B cell (primary cell): Measurements from ENCODE around the gene KRT71. TPM values are rescaled to one million over a fixed set of nuclear protein-coding genes. Genes with fewer than 3 reads are reported as not detected.

ENCODE experiments used
- ATAC-seq: fragments of 200-7000 bp; cut with Tn5 transposase; one replicate; pipeline ENCODE4 v1.10.0; 2021; ENCODE audit warnings: low read depth, mild to moderate bottlenecking, moderate number of reproducible peaks, moderate library complexity
- CTCF ChIA-PET: fragments of 350-600 bp; sonication (Branson Sonifier 250); formaldehyde crosslinking; loops from one replicate; lab custom pipeline; 2021; ENCODE audit warnings: antibody characterized with exemption, inconsistent platforms; lab: Charles Lee
- POLR2A ChIA-PET: fragments of 350-600 bp; sonication (Branson Sonifier 250); formaldehyde crosslinking; loops from one replicate; lab custom pipeline; 2021; ENCODE audit warnings: antibody characterized with exemption; lab: Charles Lee
- DNase-seq: peaks from one replicate; pipeline ENCODE4 v3.0.0; 2013
- H2AFZ ChIP-seq: 2 replicates; pipeline ENCODE4 v1.6.1; 2012; ENCODE audit warnings: mild to moderate bottlenecking, low read depth, low read length; ENCODE audit not compliant: insufficient read depth, poor library complexity, severe bottlenecking
- H3K27ac ChIP-seq, 2 donors: 1 replicate in 1 of 2; 2 replicates in 1 of 2; pipeline ENCODE4 v1.5.1; 2012 to 2013; ENCODE audit warnings: low read length in 2 of 2, mild to moderate bottlenecking in 2 of 2, moderate library complexity in 1 of 2
- H3K27me3 ChIP-seq, 4 experiments: fragments of 200-600 bp in 1 of 4; sonication (generic) in 1 of 4; replicated peaks in 1 of 4; 1 replicate in 2 of 4; 2 replicates in 2 of 4; pipeline versions ENCODE4 v1.6.1 to v1.7.0; 2013 to 2016; ENCODE audit warnings: low read length in 3 of 4, mild to moderate bottlenecking in 2 of 4, mixed read lengths in 1 of 4, moderate library complexity in 1 of 4; ENCODE audit not compliant: insufficient read depth in 4 of 4, control insufficient read depth in 3 of 4; ENCODE audit errors: control extremely low read depth in 1 of 4
- H3K36me3 ChIP-seq, 2 experiments: replicated peaks in 1 of 2; 1 replicate in 1 of 2; 2 replicates in 1 of 2; pipeline versions ENCODE4 v1.6.1 to v1.7.1; 2013; ENCODE audit warnings: low read length in 1 of 2; ENCODE audit not compliant: insufficient read depth in 2 of 2, control insufficient read depth in 1 of 2; ENCODE audit errors: control extremely low read depth in 1 of 2, extremely low read depth in 1 of 2
- H3K4me1 ChIP-seq, 2 donors: fragments of 200-600 bp in 1 of 2; sonication (generic) in 1 of 2; 1 replicate in 1 of 2; 2 replicates in 1 of 2; pipeline versions ENCODE4 v1.5.1 to v1.6.1; 2013 to 2017; ENCODE audit warnings: low read length in 2 of 2; ENCODE audit not compliant: control insufficient read depth in 2 of 2, insufficient read depth in 2 of 2
- H3K4me2 ChIP-seq: replicated peaks from 2 replicates; pipeline ENCODE3; 2012; ENCODE audit warnings: mild to moderate bottlenecking, low read depth, low read length; ENCODE audit not compliant: poor library complexity, severe bottlenecking
- H3K4me3 ChIP-seq, 5 experiments: fragments of 200-600 bp in 1 of 5; sonication (generic) in 1 of 5; 1 replicate in 3 of 5; 2 replicates in 2 of 5; pipeline versions ENCODE4 v1.5.1 to v1.7.0; 2011 to 2016; ENCODE audit warnings: low read length in 4 of 5, mild to moderate bottlenecking in 4 of 5, low read depth in 2 of 5, control low read depth in 1 of 5, moderate library complexity in 1 of 5; ENCODE audit not compliant: insufficient read depth in 1 of 5; ENCODE audit errors: control extremely low read depth in 1 of 5, extremely low read depth in 1 of 5
- H3K79me2 ChIP-seq: fragments of 200-600 bp; sonication (generic); one replicate; pipeline ENCODE4 v1.6.0; 2016; ENCODE audit warnings: low read length; ENCODE audit not compliant: control insufficient read depth, insufficient read depth
- H3K9ac ChIP-seq: fragments of 200-600 bp; sonication (generic); 2 replicates; pipeline ENCODE4 v1.6.1; 2017; ENCODE audit warnings: mild to moderate bottlenecking, low read length, moderate library complexity
- H3K9me3 ChIP-seq, 3 donors: one replicate each; pipeline versions ENCODE4 v1.6.1 to v1.7.1; 2013; ENCODE audit warnings: low read length in 2 of 3; ENCODE audit not compliant: control insufficient read depth in 2 of 3, insufficient read depth in 1 of 3; ENCODE audit errors: control extremely low read depth in 1 of 3
- H4K20me1 ChIP-seq: 2 replicates; pipeline ENCODE4 v1.6.0; 2012; ENCODE audit warnings: mild to moderate bottlenecking, low read length; ENCODE audit not compliant: insufficient read depth, control insufficient read depth, poor library complexity, severe bottlenecking
- H3K27ac Mint-ChIP-seq: one replicate; pipeline ENCODE4 v1.8.0; 2021; ENCODE audit warnings: mixed read lengths
- H3K27me3 Mint-ChIP-seq: one replicate; pipeline ENCODE4 v1.8.0; 2021; ENCODE audit warnings: mixed read lengths
- H3K4me1 Mint-ChIP-seq: one replicate; pipeline ENCODE4 v1.8.0; 2021; ENCODE audit warnings: mixed read lengths
- H3K4me3 Mint-ChIP-seq: one replicate; pipeline ENCODE4 v1.8.0; 2021; ENCODE audit warnings: mixed read lengths
- H3K9me3 Mint-ChIP-seq: one replicate; pipeline ENCODE4 v1.8.0; 2022; ENCODE audit warnings: mixed read lengths; ENCODE audit not compliant: insufficient read depth
- EZH2 ChIP-seq: IDR thresholded peaks from 2 replicates; pipeline ENCODE4 v1.6.1; 2012; ENCODE audit warnings: borderline replicate concordance, low read depth, mild to moderate bottlenecking, moderate library complexity, low read length; ENCODE audit not compliant: insufficient read depth, poor library complexity, severe bottlenecking
- WGBS: methylation state at CpG from one replicate; pipeline ENCODE4 v1.1.5; 2013; ENCODE audit warnings: missing lambda C conversion rate; ENCODE audit not compliant: insufficient coverage; 5-methylcytosine and 5-hydroxymethylcytosine counted together
- intact Hi-C: fragments of 100-400 bp; cut with micrococcal nuclease; formaldehyde crosslinking; loops from one replicate; pipeline ENCODE4 v1.10.0; 2022
- polyA plus RNA-seq: library from polyadenylated mRNA; depleted of rRNA; stranded (reverse); fragments of >200 nt; gene quantifications from 2 replicates; pipeline ENCODE4 v1.2.3, GENCODE V29; 2012
- total RNA-seq, 2 donors: library from RNA; stranded (reverse); fragments of 120-200 nt in 1 of 2; gene quantifications; 1 replicate in 1 of 2; 2 replicates in 1 of 2; pipeline versions ENCODE4 v1.2.3 to v1.2.4, GENCODE V29; 2013 to 2022
- TF ChIP-seq, protein P1 (sequence below): fragments of 200-600 bp; IDR thresholded peaks from one replicate; pipeline ENCODE4 v1.8.0; 2022; ENCODE audit warnings: antibody characterized with exemption, mild to moderate bottlenecking

Gene KRT71
- total and polyA plus RNA-seq, 2 donors (not counting 1 experiment from before 2014, with no cell fraction given), result not detected

- no peak overlapping the region for H2AFZ ChIP-seq
- H3K27ac ChIP-seq, result no peak overlapping the region
- H3K4me1 ChIP-seq, result no peaks in the 10 kb centered on the region
- ChIA-PET POLR2A (no interaction called here), CTCF (no interaction called here)
- no peak overlapping the region for H3K4me2 ChIP-seq
- H3K36me3 ChIP-seq, result no peaks in the 10 kb centered on the region
- intact Hi-C loops, result no loop called here
- H3K9me3 ChIP-seq, result no peaks in the 10 kb centered on the region
- Mint-ChIP-seq H3K27ac (no peak overlapping the region), H3K27me3 (no peaks in the 10 kb centered on the region), H3K9me3 (no peaks in the 10 kb centered on the region), H3K4me1 (no peaks in the 10 kb centered on the region), H3K4me3 (no peak overlapping the region)
- no peaks in the 10 kb centered on the region for H3K79me2 ChIP-seq
- no peaks in the 10 kb centered on the region for H4K20me1 ChIP-seq
- TF ChIP-seq, protein P1, sequence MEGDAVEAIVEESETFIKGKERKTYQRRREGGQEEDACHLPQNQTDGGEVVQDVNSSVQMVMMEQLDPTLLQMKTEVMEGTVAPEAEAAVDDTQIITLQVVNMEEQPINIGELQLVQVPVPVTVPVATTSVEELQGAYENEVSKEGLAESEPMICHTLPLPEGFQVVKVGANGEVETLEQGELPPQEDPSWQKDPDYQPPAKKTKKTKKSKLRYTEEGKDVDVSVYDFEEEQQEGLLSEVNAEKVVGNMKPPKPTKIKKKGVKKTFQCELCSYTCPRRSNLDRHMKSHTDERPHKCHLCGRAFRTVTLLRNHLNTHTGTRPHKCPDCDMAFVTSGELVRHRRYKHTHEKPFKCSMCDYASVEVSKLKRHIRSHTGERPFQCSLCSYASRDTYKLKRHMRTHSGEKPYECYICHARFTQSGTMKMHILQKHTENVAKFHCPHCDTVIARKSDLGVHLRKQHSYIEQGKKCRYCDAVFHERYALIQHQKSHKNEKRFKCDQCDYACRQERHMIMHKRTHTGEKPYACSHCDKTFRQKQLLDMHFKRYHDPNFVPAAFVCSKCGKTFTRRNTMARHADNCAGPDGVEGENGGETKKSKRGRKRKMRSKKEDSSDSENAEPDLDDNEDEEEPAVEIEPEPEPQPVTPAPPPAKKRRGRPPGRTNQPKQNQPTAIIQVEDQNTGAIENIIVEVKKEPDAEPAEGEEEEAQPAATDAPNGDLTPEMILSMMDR, result no peak
- TF ChIP-seq EZH2, result no peak
- ATAC-seq, result no peak
- H3K9ac ChIP-seq, result no peak overlapping the region
- no peaks in the 10 kb centered on the region for H3K27me3 ChIP-seq
- DNase-seq, result no peak
- no peak overlapping the region for H3K4me3 ChIP-seq
- WGBS, result 100% methylated on average over 5 of the region's 9 CpGs
Observed at GRCh38 chr12:52529846-52530245, 23.1 kb downstream of the KRT71 start.

DNA sequence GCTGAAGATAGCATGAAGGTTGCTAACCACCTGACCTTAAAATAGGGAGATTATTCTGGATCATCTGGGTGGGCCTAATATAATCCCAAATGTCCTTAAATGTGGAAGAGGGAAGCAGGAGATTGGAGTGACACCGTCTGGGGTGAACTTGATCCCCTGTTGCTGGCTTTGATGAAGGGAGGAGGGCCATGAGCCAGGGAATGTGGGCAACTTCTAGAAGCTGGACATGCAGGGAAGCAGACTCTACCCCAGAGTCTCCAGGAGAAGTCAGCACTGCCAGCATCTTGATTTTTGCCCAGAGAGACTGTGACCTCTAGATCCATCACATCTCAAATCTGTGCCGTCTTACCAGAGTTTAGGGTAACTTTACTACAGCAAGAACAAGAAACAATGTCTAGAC lies 23.5 kb downstream of the KRT71 start:
- Mint-ChIP-seq H3K27ac (no peak overlapping the region), H3K4me1 (no peaks in the 10 kb centered on the region), H3K4me3 (no peak overlapping the region), H3K9me3 (no peaks in the 10 kb centered on the region), H3K27me3 (no peaks in the 10 kb centered on the region)
- 100% methylated on average over 1 of the region's 2 CpGs for WGBS
- H3K4me1 ChIP-seq, result no peaks in the 10 kb centered on the region
- ATAC-seq, result no peak
- no peaks in the 10 kb centered on the region for H4K20me1 ChIP-seq
- H3K4me2 ChIP-seq, result no peak overlapping the region
- no peaks in the 10 kb centered on the region for H3K9me3 ChIP-seq
- ChIA-PET POLR2A (no interaction called here), CTCF (no interaction called here)
- H3K27ac ChIP-seq, result no peak overlapping the region
- no peaks in the 10 kb centered on the region for H3K36me3 ChIP-seq
- no peak overlapping the region for H3K9ac ChIP-seq
- TF ChIP-seq EZH2, result no peak
- TF ChIP-seq, protein P1, result no peak
- intact Hi-C loops, result no loop called here
- H3K27me3 ChIP-seq, result no peaks in the 10 kb centered on the region
- H3K79me2 ChIP-seq, result no peaks in the 10 kb centered on the region
- no peak overlapping the region for H3K4me3 ChIP-seq
- no peak overlapping the region for H2AFZ ChIP-seq
- no peak for DNase-seq
